HEK293 (cell line): Measurements from ENCODE around the gene GPR84.

Source experiments
- CTCF ChIA-PET: fragments of 350-600 bp; formaldehyde crosslinking; extraction: SDS; loops from one replicate; lab custom pipeline; 2021; ENCODE audit warnings: antibody characterized with exemption; lab: Yijun Ruan, JAX
- POLR2A ChIA-PET: fragments of 300-600 bp; formaldehyde crosslinking; extraction: SDS; loops from one replicate; lab custom pipeline; 2020; ENCODE audit warnings: antibody characterized with exemption, inconsistent platforms; lab: Yijun Ruan, JAX
- H3K27ac ChIP-seq: fragments of 200-500 bp; sonication (Bioruptor generic); 2 replicates; pipeline ENCODE4 v1.5.1; 2014; ENCODE audit warnings: low read depth, low read length, control low read depth, inconsistent platforms; ENCODE audit errors: extremely low read depth
- H3K36me3 ChIP-seq, 2 experiments: fragments of 200-500 bp in 1 of 2; sonication (Bioruptor generic) in 1 of 2; 1 replicate in 1 of 2; 2 replicates in 1 of 2; pipeline ENCODE4 v1.5.1; 2014 to 2017; ENCODE audit warnings: inconsistent platforms in 2 of 2, low read length in 2 of 2; ENCODE audit not compliant: control insufficient read depth in 2 of 2, insufficient read depth in 1 of 2
- H3K4me1 ChIP-seq: fragments of 200-500 bp; sonication (Bioruptor generic); 2 replicates; pipeline ENCODE4 v1.5.1; 2014; ENCODE audit warnings: mild to moderate bottlenecking, low read length, inconsistent platforms; ENCODE audit not compliant: control insufficient read depth, insufficient read depth
- H3K4me3 ChIP-seq: 2 replicates; pipeline ENCODE4 v1.5.1; 2011; ENCODE audit warnings: low read depth, mild to moderate bottlenecking, control low read depth, low read length, moderate library complexity
- H3K9me3 ChIP-seq: fragments of 200-500 bp; sonication (Bioruptor generic); 2 replicates; pipeline ENCODE4 v1.5.1; 2014; ENCODE audit warnings: low read depth, low read length, inconsistent platforms; ENCODE audit not compliant: control insufficient read depth, insufficient read depth
- GLI4 ChIP-seq: fragments of 450-650 bp; formaldehyde crosslinking; IDR thresholded peaks from 2 replicates; pipeline ENCODE4 v1.5.1; 2016; ENCODE audit warnings: missing biosample characterization, missing genetic modification characterization
- KLF10 ChIP-seq: fragments of 450-650 bp; IDR thresholded peaks from 2 replicates; pipeline ENCODE4 v1.5.1; 2018; ENCODE audit warnings: missing biosample characterization, mild to moderate bottlenecking, missing genetic modification characterization
- OVOL3 ChIP-seq: fragments of 450-650 bp; formaldehyde crosslinking; IDR thresholded peaks from 2 replicates; pipeline ENCODE4 v1.5.1; 2016; ENCODE audit warnings: missing biosample characterization, missing genetic modification characterization
- PATZ1 ChIP-seq: fragments of 450-650 bp; formaldehyde crosslinking; IDR thresholded peaks from 2 replicates; pipeline ENCODE4 v1.5.1; 2016; ENCODE audit warnings: missing biosample characterization, missing genetic modification characterization
- PRDM1 ChIP-seq: fragments of 450-650 bp; formaldehyde crosslinking; IDR thresholded peaks from 2 replicates; pipeline ENCODE4; 2016; ENCODE audit warnings: missing biosample characterization, missing genetic modification characterization
- PRDM10 ChIP-seq: fragments of 450-650 bp; formaldehyde crosslinking; IDR thresholded peaks from 2 replicates; pipeline ENCODE4 v1.5.1; 2016; ENCODE audit warnings: missing biosample characterization, missing genetic modification characterization
- SCRT2 ChIP-seq: fragments of 450-650 bp; formaldehyde crosslinking; IDR thresholded peaks from 2 replicates; pipeline ENCODE4 v1.5.1; 2016; ENCODE audit warnings: missing biosample characterization, missing genetic modification characterization
- SP2 ChIP-seq: fragments of 450-650 bp; formaldehyde crosslinking; IDR thresholded peaks from 2 replicates; pipeline ENCODE4 v1.5.1; 2016; ENCODE audit warnings: missing biosample characterization, missing genetic modification characterization
- WT1 ChIP-seq: fragments of 450-650 bp; formaldehyde crosslinking; IDR thresholded peaks from 2 replicates; pipeline ENCODE4 v1.5.1; 2016; ENCODE audit warnings: missing biosample characterization, missing genetic modification characterization
- YY2 ChIP-seq: fragments of 450-650 bp; formaldehyde crosslinking; IDR thresholded peaks from 2 replicates; pipeline ENCODE4 v1.5.1; 2016; ENCODE audit warnings: missing biosample characterization, missing genetic modification characterization
- ZBTB17 ChIP-seq: fragments of 450-650 bp; formaldehyde crosslinking; IDR thresholded peaks from 2 replicates; pipeline ENCODE4 v1.5.1; 2016; ENCODE audit warnings: missing biosample characterization, missing genetic modification characterization
- ZFP3 ChIP-seq: fragments of 450-650 bp; formaldehyde crosslinking; IDR thresholded peaks from 2 replicates; pipeline ENCODE4 v1.5.1; 2016; ENCODE audit warnings: low read depth, missing biosample characterization, missing genetic modification characterization
- ZIC2 ChIP-seq: fragments of 450-650 bp; formaldehyde crosslinking; IDR thresholded peaks from 2 replicates; pipeline ENCODE4 v1.5.1; 2016; ENCODE audit warnings: missing biosample characterization, missing genetic modification characterization
- ZNF157 ChIP-seq: fragments of 450-650 bp; formaldehyde crosslinking; IDR thresholded peaks from 2 replicates; pipeline ENCODE4 v1.5.1; 2016; ENCODE audit warnings: missing biosample characterization, missing genetic modification characterization
- ZNF221 ChIP-seq: fragments of 450-650 bp; formaldehyde crosslinking; IDR thresholded peaks from 2 replicates; pipeline ENCODE4 v1.5.1; 2017; ENCODE audit warnings: missing biosample characterization, missing genetic modification characterization, borderline replicate concordance
- ZNF362 ChIP-seq: fragments of 450-650 bp; formaldehyde crosslinking; IDR thresholded peaks from 2 replicates; pipeline ENCODE4 v1.5.1; 2016; ENCODE audit warnings: missing biosample characterization, missing genetic modification characterization
- ZNF398 ChIP-seq: fragments of 450-650 bp; formaldehyde crosslinking; IDR thresholded peaks from 2 replicates; pipeline ENCODE4 v1.5.1; 2017; ENCODE audit warnings: missing biosample characterization, missing genetic modification characterization
- ZNF404 ChIP-seq: fragments of 450-650 bp; formaldehyde crosslinking; IDR thresholded peaks from 2 replicates; pipeline ENCODE4 v1.5.1; 2017; ENCODE audit warnings: missing biosample characterization, missing genetic modification characterization
- ZNF529 ChIP-seq: fragments of 450-650 bp; formaldehyde crosslinking; IDR thresholded peaks from 2 replicates; pipeline ENCODE4 v1.5.1; 2017; ENCODE audit warnings: missing genetic modification characterization, missing biosample characterization; ENCODE audit not compliant: insufficient replicate concordance
- ZNF560 ChIP-seq: fragments of 450-650 bp; formaldehyde crosslinking; IDR thresholded peaks from 2 replicates; pipeline ENCODE4 v1.5.1; 2017; ENCODE audit warnings: missing biosample characterization, missing genetic modification characterization, borderline replicate concordance
- ZNF596 ChIP-seq: fragments of 450-650 bp; IDR thresholded peaks from 2 replicates; pipeline ENCODE4 v1.5.0; 2018; ENCODE audit warnings: missing biosample characterization, mild to moderate bottlenecking, missing genetic modification characterization, moderate library complexity
- ZNF623 ChIP-seq: fragments of 450-650 bp; formaldehyde crosslinking; IDR thresholded peaks from 2 replicates; pipeline ENCODE4 v1.5.1; 2016; ENCODE audit warnings: missing biosample characterization, missing genetic modification characterization
- ZNF664 ChIP-seq: fragments of 450-650 bp; formaldehyde crosslinking; IDR thresholded peaks from 2 replicates; pipeline ENCODE4 v1.5.1; 2016; ENCODE audit warnings: missing biosample characterization, missing genetic modification characterization
- ZNF670 ChIP-seq: fragments of 450-650 bp; formaldehyde crosslinking; IDR thresholded peaks from 2 replicates; pipeline ENCODE4 v1.5.1; 2016; ENCODE audit warnings: missing biosample characterization, missing genetic modification characterization, low read depth
- ZNF76 ChIP-seq: fragments of 450-650 bp; formaldehyde crosslinking; IDR thresholded peaks from 2 replicates; pipeline ENCODE4; 2016; ENCODE audit warnings: low read depth, missing biosample characterization, missing genetic modification characterization, borderline replicate concordance
- ZNF776 ChIP-seq: fragments of 450-650 bp; formaldehyde crosslinking; IDR thresholded peaks from 2 replicates; pipeline ENCODE4 v1.5.0; 2017; ENCODE audit warnings: missing biosample characterization, missing genetic modification characterization, borderline replicate concordance
- ZNF843 ChIP-seq: fragments of 450-650 bp; formaldehyde crosslinking; IDR thresholded peaks from 2 replicates; pipeline ENCODE4 v1.5.1; 2016; ENCODE audit warnings: missing biosample characterization, missing genetic modification characterization
- ZSCAN18 ChIP-seq: fragments of 450-650 bp; formaldehyde crosslinking; IDR thresholded peaks from 2 replicates; pipeline ENCODE4 v1.5.1; 2016; ENCODE audit warnings: missing biosample characterization, missing genetic modification characterization

The GPR84 gene

GRCh38 chr12:54384591-54385041 lies 20.3 kb upstream of the GPR84 start, which contains the start of gene ZNF385A (continued):
- TF ChIP-seq ZNF596 (tag by site-specific recombination) (no peak), ZNF560 (tag by site-specific recombination) (no peak), ZNF221 (tag by site-specific recombination) (no peak), YY2 (tag by site-specific recombination) (no peak), KLF10 (tag by site-specific recombination) (no peak), PRDM1 (tag by site-specific recombination) (no peak), ZFP3 (tag by site-specific recombination) (no peak), ZNF623 (tag by site-specific recombination) (no peak), ZNF404 (tag by site-specific recombination) (no peak), OVOL3 (tag by site-specific recombination) (no peak), ZNF398 (peak; percentile 77), ZNF362 (tag by site-specific recombination) (no peak), ZNF776 (tag by site-specific recombination) (no peak), ZNF664 (no peak), ZNF529 (tag by site-specific recombination) (no peak), SP2 (peak; percentile 30; the same call in 1 of the 2 replicates), ZNF76 (tag by site-specific recombination) (no peak), ZIC2 (tag by site-specific recombination) (peak; percentile 95), ZBTB17 (no peak), ZNF843 (tag by site-specific recombination) (no peak), ZSCAN18 (tag by site-specific recombination) (no peak), GLI4 (no peak)

- Histone ChIP-seq H3K4me3 (no peak overlapping the region), H3K4me1 (peaks cover 18% of the 10 kb centered on the region), H3K36me3 (peaks cover 0 to 48% of the 10 kb centered on the region in 2 experiments; a peak in 1 of 3 replicates), H3K9me3 (no peaks in the 10 kb centered on the region), H3K27ac (no peak overlapping the region)
- POLR2A ChIA-PET, result no interaction called here
- CTCF ChIA-PET, result interaction anchor here (0.6 to 6.4 kb wide), 9 partner anchors 9 to 58 kb away, joined by 3 to 85 read pairs (median 38); no protein-coding TSS in a partner anchor
- TF ChIP-seq SP2, result peak; percentile 58
- TF ChIP-seq ZNF670 (tag by site-specific recombination), result no peak
- TF ChIP-seq PRDM10 (tag by site-specific recombination), result peak; percentile 80
- TF ChIP-seq ZNF157 (tag by site-specific recombination), result no peak
- no peak for TF ChIP-seq WT1
- TF ChIP-seq SCRT2 (tag by site-specific recombination), result peak; percentile 93
- 0 out of 2 replicates have a peak, but pooled peaks have one; percentile 15 for TF ChIP-seq PATZ1
Measured at GRCh38 chr12:54383041-54383609, 18.8 kb upstream of the GPR84 start.
